ENCODE results near the gene HIVEP1.

DNA sequence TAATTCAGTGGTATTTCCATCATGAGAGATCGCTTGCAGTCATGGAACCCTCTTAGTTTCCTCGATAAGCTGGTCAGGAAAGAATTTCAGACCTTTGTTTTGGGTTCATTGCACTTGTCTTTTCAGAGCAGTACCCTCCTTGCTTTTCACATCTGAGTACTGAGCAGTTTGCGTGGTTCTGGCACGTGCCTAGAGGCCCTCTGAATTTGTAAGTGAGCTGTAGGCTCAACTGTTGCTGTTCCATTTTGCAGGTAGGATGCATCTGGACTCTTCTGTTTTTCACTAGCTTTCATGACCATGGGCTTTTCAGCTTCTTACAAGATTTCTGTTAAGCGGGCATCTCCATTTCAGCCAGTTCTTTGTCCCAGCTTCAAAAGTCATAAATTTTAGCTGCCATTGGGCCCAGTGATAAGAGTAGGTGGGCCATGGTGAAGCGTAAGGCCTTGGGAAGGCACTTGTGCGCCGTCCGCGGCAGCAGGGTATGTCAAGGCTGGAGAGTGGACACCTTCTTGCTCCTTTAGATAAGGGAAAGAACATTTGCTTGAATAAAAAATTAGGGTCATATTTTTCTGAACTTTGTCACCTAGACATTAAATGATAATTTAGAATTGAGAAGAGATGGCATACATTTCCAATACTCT, 35.8 kb downstream of the HIVEP1 start:
- TF ChIP-seq, protein P1, sequence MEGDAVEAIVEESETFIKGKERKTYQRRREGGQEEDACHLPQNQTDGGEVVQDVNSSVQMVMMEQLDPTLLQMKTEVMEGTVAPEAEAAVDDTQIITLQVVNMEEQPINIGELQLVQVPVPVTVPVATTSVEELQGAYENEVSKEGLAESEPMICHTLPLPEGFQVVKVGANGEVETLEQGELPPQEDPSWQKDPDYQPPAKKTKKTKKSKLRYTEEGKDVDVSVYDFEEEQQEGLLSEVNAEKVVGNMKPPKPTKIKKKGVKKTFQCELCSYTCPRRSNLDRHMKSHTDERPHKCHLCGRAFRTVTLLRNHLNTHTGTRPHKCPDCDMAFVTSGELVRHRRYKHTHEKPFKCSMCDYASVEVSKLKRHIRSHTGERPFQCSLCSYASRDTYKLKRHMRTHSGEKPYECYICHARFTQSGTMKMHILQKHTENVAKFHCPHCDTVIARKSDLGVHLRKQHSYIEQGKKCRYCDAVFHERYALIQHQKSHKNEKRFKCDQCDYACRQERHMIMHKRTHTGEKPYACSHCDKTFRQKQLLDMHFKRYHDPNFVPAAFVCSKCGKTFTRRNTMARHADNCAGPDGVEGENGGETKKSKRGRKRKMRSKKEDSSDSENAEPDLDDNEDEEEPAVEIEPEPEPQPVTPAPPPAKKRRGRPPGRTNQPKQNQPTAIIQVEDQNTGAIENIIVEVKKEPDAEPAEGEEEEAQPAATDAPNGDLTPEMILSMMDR (IDR thresholded peaks at IDR 0.05): no peak
- no peak for TF ChIP-seq POLR2A (IDR thresholded peaks at IDR 0.05)

Data from body of pancreas (tissue), 4 donors.